B cell (primary cell): ENCODE data around the gene FRMD3. TPM values are rescaled to one million over a fixed set of nuclear protein-coding genes. Genes with fewer than 3 reads are reported as not detected.

Experiments used
- ATAC-seq: fragments of 200-7000 bp; cut with Tn5 transposase; one replicate; pipeline ENCODE4 v1.10.0; 2021; ENCODE audit warnings: low read depth, mild to moderate bottlenecking, moderate number of reproducible peaks, moderate library complexity
- CTCF ChIA-PET: fragments of 350-600 bp; sonication (Branson Sonifier 250); formaldehyde crosslinking; loops from one replicate; lab custom pipeline; 2021; ENCODE audit warnings: antibody characterized with exemption, inconsistent platforms; lab: Charles Lee
- POLR2A ChIA-PET: fragments of 350-600 bp; sonication (Branson Sonifier 250); formaldehyde crosslinking; loops from one replicate; lab custom pipeline; 2021; ENCODE audit warnings: antibody characterized with exemption; lab: Charles Lee
- DNase-seq: peaks from one replicate; pipeline ENCODE4 v3.0.0; 2013
- H2AFZ ChIP-seq: 2 replicates; pipeline ENCODE4 v1.6.1; 2012; ENCODE audit warnings: mild to moderate bottlenecking, low read depth, low read length; ENCODE audit not compliant: insufficient read depth, poor library complexity, severe bottlenecking
- H3K27ac ChIP-seq, 2 donors: 1 replicate in 1 of 2; 2 replicates in 1 of 2; pipeline ENCODE4 v1.5.1; 2012 to 2013; ENCODE audit warnings: low read length in 2 of 2, mild to moderate bottlenecking in 2 of 2, moderate library complexity in 1 of 2
- H3K27me3 ChIP-seq, 4 experiments: fragments of 200-600 bp in 1 of 4; sonication (generic) in 1 of 4; replicated peaks in 1 of 4; 1 replicate in 2 of 4; 2 replicates in 2 of 4; pipeline versions ENCODE4 v1.6.1 to v1.7.0; 2013 to 2016; ENCODE audit warnings: low read length in 3 of 4, mild to moderate bottlenecking in 2 of 4, mixed read lengths in 1 of 4, moderate library complexity in 1 of 4; ENCODE audit not compliant: insufficient read depth in 4 of 4, control insufficient read depth in 3 of 4; ENCODE audit errors: control extremely low read depth in 1 of 4
- H3K36me3 ChIP-seq, 2 experiments: replicated peaks in 1 of 2; 1 replicate in 1 of 2; 2 replicates in 1 of 2; pipeline versions ENCODE4 v1.6.1 to v1.7.1; 2013; ENCODE audit warnings: low read length in 1 of 2; ENCODE audit not compliant: insufficient read depth in 2 of 2, control insufficient read depth in 1 of 2; ENCODE audit errors: control extremely low read depth in 1 of 2, extremely low read depth in 1 of 2
- H3K4me1 ChIP-seq, 2 donors: fragments of 200-600 bp in 1 of 2; sonication (generic) in 1 of 2; 1 replicate in 1 of 2; 2 replicates in 1 of 2; pipeline versions ENCODE4 v1.5.1 to v1.6.1; 2013 to 2017; ENCODE audit warnings: low read length in 2 of 2; ENCODE audit not compliant: control insufficient read depth in 2 of 2, insufficient read depth in 2 of 2
- H3K4me2 ChIP-seq: replicated peaks from 2 replicates; pipeline ENCODE3; 2012; ENCODE audit warnings: mild to moderate bottlenecking, low read depth, low read length; ENCODE audit not compliant: poor library complexity, severe bottlenecking
- H3K4me3 ChIP-seq, 5 experiments: fragments of 200-600 bp in 1 of 5; sonication (generic) in 1 of 5; 1 replicate in 3 of 5; 2 replicates in 2 of 5; pipeline versions ENCODE4 v1.5.1 to v1.7.0; 2011 to 2016; ENCODE audit warnings: low read length in 4 of 5, mild to moderate bottlenecking in 4 of 5, low read depth in 2 of 5, control low read depth in 1 of 5, moderate library complexity in 1 of 5; ENCODE audit not compliant: insufficient read depth in 1 of 5; ENCODE audit errors: control extremely low read depth in 1 of 5, extremely low read depth in 1 of 5
- H3K79me2 ChIP-seq: fragments of 200-600 bp; sonication (generic); one replicate; pipeline ENCODE4 v1.6.0; 2016; ENCODE audit warnings: low read length; ENCODE audit not compliant: control insufficient read depth, insufficient read depth
- H3K9ac ChIP-seq: fragments of 200-600 bp; sonication (generic); 2 replicates; pipeline ENCODE4 v1.6.1; 2017; ENCODE audit warnings: mild to moderate bottlenecking, low read length, moderate library complexity
- H3K9me3 ChIP-seq, 3 donors: one replicate each; pipeline versions ENCODE4 v1.6.1 to v1.7.1; 2013; ENCODE audit warnings: low read length in 2 of 3; ENCODE audit not compliant: control insufficient read depth in 2 of 3, insufficient read depth in 1 of 3; ENCODE audit errors: control extremely low read depth in 1 of 3
- H4K20me1 ChIP-seq: 2 replicates; pipeline ENCODE4 v1.6.0; 2012; ENCODE audit warnings: mild to moderate bottlenecking, low read length; ENCODE audit not compliant: insufficient read depth, control insufficient read depth, poor library complexity, severe bottlenecking
- H3K27ac Mint-ChIP-seq: one replicate; pipeline ENCODE4 v1.8.0; 2021; ENCODE audit warnings: mixed read lengths
- H3K27me3 Mint-ChIP-seq: one replicate; pipeline ENCODE4 v1.8.0; 2021; ENCODE audit warnings: mixed read lengths
- H3K4me1 Mint-ChIP-seq: one replicate; pipeline ENCODE4 v1.8.0; 2021; ENCODE audit warnings: mixed read lengths
- H3K4me3 Mint-ChIP-seq: one replicate; pipeline ENCODE4 v1.8.0; 2021; ENCODE audit warnings: mixed read lengths
- H3K9me3 Mint-ChIP-seq: one replicate; pipeline ENCODE4 v1.8.0; 2022; ENCODE audit warnings: mixed read lengths; ENCODE audit not compliant: insufficient read depth
- EZH2 ChIP-seq: IDR thresholded peaks from 2 replicates; pipeline ENCODE4 v1.6.1; 2012; ENCODE audit warnings: borderline replicate concordance, low read depth, mild to moderate bottlenecking, moderate library complexity, low read length; ENCODE audit not compliant: insufficient read depth, poor library complexity, severe bottlenecking
- WGBS: methylation state at CpG from one replicate; pipeline ENCODE4 v1.1.5; 2013; ENCODE audit warnings: missing lambda C conversion rate; ENCODE audit not compliant: insufficient coverage; 5-methylcytosine and 5-hydroxymethylcytosine counted together
- intact Hi-C: fragments of 100-400 bp; cut with micrococcal nuclease; formaldehyde crosslinking; loops from one replicate; pipeline ENCODE4 v1.10.0; 2022
- polyA plus RNA-seq: library from polyadenylated mRNA; depleted of rRNA; stranded (reverse); fragments of >200 nt; gene quantifications from 2 replicates; pipeline ENCODE4 v1.2.3, GENCODE V29; 2012
- total RNA-seq, 2 donors: library from RNA; stranded (reverse); fragments of 120-200 nt in 1 of 2; gene quantifications; 1 replicate in 1 of 2; 2 replicates in 1 of 2; pipeline versions ENCODE4 v1.2.3 to v1.2.4, GENCODE V29; 2013 to 2022
- TF ChIP-seq, protein P1 (sequence below): fragments of 200-600 bp; IDR thresholded peaks from one replicate; pipeline ENCODE4 v1.8.0; 2022; ENCODE audit warnings: antibody characterized with exemption, mild to moderate bottlenecking

Gene FRMD3
- total and polyA plus RNA-seq, 2 donors (not counting 1 experiment from before 2014, with no cell fraction given), result 0.37 to 0.49 TPM

DNA sequence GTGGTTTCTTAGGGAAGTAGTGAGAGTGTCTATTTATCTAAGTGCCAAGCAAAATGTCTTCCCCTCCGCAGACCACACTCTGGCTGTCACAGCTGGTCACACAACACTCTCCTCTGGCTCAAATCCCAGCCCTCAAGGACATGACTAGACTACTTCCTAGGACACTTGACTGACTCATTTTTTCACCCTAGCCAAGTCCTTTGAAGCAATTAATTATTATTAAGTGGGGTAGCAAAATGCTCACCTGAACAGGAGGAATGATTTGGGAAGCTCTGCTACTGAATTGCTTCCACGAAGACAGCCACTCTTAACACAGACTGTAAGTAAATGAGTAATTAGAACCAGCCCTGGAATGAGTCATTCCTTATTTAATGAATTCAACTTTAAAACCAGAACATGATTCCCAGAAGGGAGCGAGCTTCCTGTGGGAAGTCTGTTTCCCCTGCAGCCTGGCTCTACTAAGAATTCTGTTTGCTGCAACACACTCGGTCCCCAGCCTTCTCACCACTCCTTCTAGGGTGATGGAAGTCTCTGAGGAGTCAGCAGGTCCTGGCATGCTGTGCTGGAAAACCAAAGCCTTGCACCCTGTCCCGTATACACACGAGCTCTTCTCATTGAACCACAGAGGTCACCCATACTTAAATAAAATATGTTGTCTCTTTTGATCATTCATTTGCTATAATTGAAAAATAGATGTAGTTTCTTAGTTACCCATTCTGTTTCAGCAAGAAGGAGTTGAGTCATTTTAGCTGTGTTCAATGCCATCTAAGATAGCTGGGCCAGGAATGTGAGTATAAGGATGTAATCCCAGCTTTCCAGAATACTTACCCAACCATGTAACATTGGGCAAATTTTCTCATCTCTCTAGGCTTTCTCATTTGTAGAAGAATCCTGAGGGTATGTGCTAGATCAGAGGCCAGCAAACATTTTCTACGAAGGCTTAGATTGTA, 256.6 kb downstream of the FRMD3 start:
- H3K4me3 Mint-ChIP-seq, result no peak overlapping the region
- H3K27me3 Mint-ChIP-seq, result no peaks in the 10 kb centered on the region
- TF ChIP-seq, protein P1, sequence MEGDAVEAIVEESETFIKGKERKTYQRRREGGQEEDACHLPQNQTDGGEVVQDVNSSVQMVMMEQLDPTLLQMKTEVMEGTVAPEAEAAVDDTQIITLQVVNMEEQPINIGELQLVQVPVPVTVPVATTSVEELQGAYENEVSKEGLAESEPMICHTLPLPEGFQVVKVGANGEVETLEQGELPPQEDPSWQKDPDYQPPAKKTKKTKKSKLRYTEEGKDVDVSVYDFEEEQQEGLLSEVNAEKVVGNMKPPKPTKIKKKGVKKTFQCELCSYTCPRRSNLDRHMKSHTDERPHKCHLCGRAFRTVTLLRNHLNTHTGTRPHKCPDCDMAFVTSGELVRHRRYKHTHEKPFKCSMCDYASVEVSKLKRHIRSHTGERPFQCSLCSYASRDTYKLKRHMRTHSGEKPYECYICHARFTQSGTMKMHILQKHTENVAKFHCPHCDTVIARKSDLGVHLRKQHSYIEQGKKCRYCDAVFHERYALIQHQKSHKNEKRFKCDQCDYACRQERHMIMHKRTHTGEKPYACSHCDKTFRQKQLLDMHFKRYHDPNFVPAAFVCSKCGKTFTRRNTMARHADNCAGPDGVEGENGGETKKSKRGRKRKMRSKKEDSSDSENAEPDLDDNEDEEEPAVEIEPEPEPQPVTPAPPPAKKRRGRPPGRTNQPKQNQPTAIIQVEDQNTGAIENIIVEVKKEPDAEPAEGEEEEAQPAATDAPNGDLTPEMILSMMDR, result no peak
- no peak for TF ChIP-seq EZH2
- Histone ChIP-seq H3K4me1 (no peaks in the 10 kb centered on the region), H3K36me3 (no peaks in the 10 kb centered on the region), H3K4me3 (no peak overlapping the region), H3K9me3 (peaks cover 0 to 4% (median 0%) of the 10 kb centered on the region in 3 donors), H3K4me2 (no peak overlapping the region), H3K79me2 (no peaks in the 10 kb centered on the region), H4K20me1 (no peaks in the 10 kb centered on the region), H2AFZ (no peak overlapping the region), H3K9ac (no peak overlapping the region), H3K27me3 (no peaks in the 10 kb centered on the region), H3K27ac (no peak overlapping the region)
- no peaks in the 10 kb centered on the region for H3K9me3 Mint-ChIP-seq
- intact Hi-C loops, result no loop called here
- 88% methylated on average over 1 of the region's 7 CpGs for WGBS
- POLR2A ChIA-PET, result no interaction called here
- DNase-seq, result no peak
- H3K27ac Mint-ChIP-seq, result no peak overlapping the region
- H3K4me1 Mint-ChIP-seq, result no peaks in the 10 kb centered on the region
- CTCF ChIA-PET, result no interaction called here
- no peak for ATAC-seq

DNA sequence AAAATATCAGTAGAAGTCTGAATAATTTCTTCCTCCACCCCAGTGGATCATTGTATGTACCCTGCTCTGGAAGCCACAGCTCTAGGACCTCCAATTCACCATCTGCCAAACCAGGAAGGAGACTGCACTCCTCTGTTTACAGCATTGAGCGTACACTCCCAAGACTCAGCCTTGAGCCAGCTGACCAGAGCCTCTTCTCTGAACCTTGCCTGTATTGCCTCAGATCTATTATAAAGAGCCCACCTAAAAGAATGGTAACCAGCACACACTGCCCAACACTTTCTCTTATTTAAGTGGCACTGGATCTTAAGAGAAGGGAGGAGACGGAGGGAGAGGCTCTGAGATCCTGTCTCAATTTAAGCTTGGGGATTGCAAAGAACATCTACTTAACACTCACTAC, 257.4 kb downstream of the FRMD3 start:
- Histone ChIP-seq H3K36me3 (no peaks in the 10 kb centered on the region), H4K20me1 (no peaks in the 10 kb centered on the region), H3K4me3 (no peak overlapping the region), H3K27me3 (no peaks in the 10 kb centered on the region), H3K27ac (no peak overlapping the region), H3K4me1 (no peaks in the 10 kb centered on the region), H2AFZ (no peak overlapping the region), H3K79me2 (no peaks in the 10 kb centered on the region), H3K9me3 (peaks cover 0 to 4% (median 0%) of the 10 kb centered on the region in 3 donors), H3K9ac (no peak overlapping the region), H3K4me2 (no peak overlapping the region)
- CTCF ChIA-PET, result no interaction called here
- Mint-ChIP-seq H3K9me3 (no peaks in the 10 kb centered on the region), H3K27me3 (no peaks in the 10 kb centered on the region), H3K27ac (no peak overlapping the region), H3K4me3 (no peak overlapping the region), H3K4me1 (no peaks in the 10 kb centered on the region)
- DNase-seq (no peak), ATAC-seq (no peak)
- 50% methylated on average over 1 of the region's 2 CpGs for WGBS
- TF ChIP-seq, protein P1, result no peak
- no peak for TF ChIP-seq EZH2
- POLR2A ChIA-PET, result no interaction called here
- intact Hi-C loops, result no loop called here
